ENCODE measurements around the gene ADGRV1.

ADGRV1 gene

DNA sequence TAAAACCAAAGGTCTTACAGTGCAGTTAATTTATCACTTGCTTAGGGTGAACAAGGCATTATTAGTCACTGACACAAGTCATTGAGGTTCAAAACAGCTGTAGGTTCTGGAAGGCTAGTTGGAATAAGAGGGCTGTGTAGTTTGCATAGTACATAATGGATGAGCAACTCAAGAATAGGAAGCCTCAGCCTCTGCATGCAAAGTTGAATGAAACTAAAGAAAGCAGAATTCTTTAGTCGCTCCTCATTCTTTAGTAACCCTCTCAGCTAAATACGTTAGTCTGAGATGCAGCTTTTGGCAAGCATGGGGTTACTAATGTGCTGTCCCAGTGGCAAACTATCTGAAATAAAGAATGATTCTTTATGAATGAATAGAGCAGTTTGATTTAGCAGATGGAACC is 74.2 kb downstream of the ADGRV1 start:
- DNase-seq (ENCODE audit: low read depth) = no peak
- no peak for TF ChIP-seq MYC (IDR thresholded peaks at IDR 0.05; ENCODE audit: low read depth, low read length)
- no peak for TF ChIP-seq MAX (IDR thresholded peaks at IDR 0.05; ENCODE audit: low read depth, low read length)
- TF ChIP-seq POLR2A (IDR thresholded peaks at IDR 0.05; ENCODE audit: extremely low read depth, insufficient read length) = no peak
- TF ChIP-seq, protein P1, sequence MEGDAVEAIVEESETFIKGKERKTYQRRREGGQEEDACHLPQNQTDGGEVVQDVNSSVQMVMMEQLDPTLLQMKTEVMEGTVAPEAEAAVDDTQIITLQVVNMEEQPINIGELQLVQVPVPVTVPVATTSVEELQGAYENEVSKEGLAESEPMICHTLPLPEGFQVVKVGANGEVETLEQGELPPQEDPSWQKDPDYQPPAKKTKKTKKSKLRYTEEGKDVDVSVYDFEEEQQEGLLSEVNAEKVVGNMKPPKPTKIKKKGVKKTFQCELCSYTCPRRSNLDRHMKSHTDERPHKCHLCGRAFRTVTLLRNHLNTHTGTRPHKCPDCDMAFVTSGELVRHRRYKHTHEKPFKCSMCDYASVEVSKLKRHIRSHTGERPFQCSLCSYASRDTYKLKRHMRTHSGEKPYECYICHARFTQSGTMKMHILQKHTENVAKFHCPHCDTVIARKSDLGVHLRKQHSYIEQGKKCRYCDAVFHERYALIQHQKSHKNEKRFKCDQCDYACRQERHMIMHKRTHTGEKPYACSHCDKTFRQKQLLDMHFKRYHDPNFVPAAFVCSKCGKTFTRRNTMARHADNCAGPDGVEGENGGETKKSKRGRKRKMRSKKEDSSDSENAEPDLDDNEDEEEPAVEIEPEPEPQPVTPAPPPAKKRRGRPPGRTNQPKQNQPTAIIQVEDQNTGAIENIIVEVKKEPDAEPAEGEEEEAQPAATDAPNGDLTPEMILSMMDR (IDR thresholded peaks at IDR 0.05; ENCODE audit: low read depth, low read length) = no peak
- H3K4me3 ChIP-seq (ENCODE audit: low read depth, low read length) = no peak overlapping the region

GRCh38 chr5:90636948-90637347 is 78.4 kb downstream of the ADGRV1 start:
- TF ChIP-seq MYC (IDR thresholded peaks at IDR 0.05; ENCODE audit: low read depth, low read length) (no peak), POLR2A (IDR thresholded peaks at IDR 0.05; ENCODE audit: extremely low read depth, insufficient read length) (no peak), MAX (IDR thresholded peaks at IDR 0.05; ENCODE audit: low read depth, low read length) (no peak)
- no peak overlapping the region for H3K4me3 ChIP-seq (ENCODE audit: low read depth, low read length)
- no peak for DNase-seq (ENCODE audit: low read depth)

- DNase-seq (ENCODE audit: low read depth) = no peak
- TF ChIP-seq POLR2A (IDR thresholded peaks at IDR 0.05; ENCODE audit: extremely low read depth, insufficient read length) (no peak), MAX (IDR thresholded peaks at IDR 0.05; ENCODE audit: low read depth, low read length) (no peak), MYC (IDR thresholded peaks at IDR 0.05; ENCODE audit: low read depth, low read length) (no peak)
- TF ChIP-seq, protein P1 (IDR thresholded peaks at IDR 0.05; ENCODE audit: low read depth, low read length) = no peak
- H3K4me3 ChIP-seq (ENCODE audit: low read depth, low read length) = no peak overlapping the region
These were observed 79.1 kb downstream of the ADGRV1 start for GRCh38 chr5:90637731-90638130.

- DNase-seq (ENCODE audit: low read depth) = no peak
- TF ChIP-seq MYC (IDR thresholded peaks at IDR 0.05; ENCODE audit: low read depth, low read length) (no peak), POLR2A (IDR thresholded peaks at IDR 0.05; ENCODE audit: extremely low read depth, insufficient read length) (no peak), MAX (IDR thresholded peaks at IDR 0.05; ENCODE audit: low read depth, low read length) (no peak)
- TF ChIP-seq, protein P1 (IDR thresholded peaks at IDR 0.05; ENCODE audit: low read depth, low read length) = no peak
- no peak overlapping the region for H3K4me3 ChIP-seq (ENCODE audit: low read depth, low read length)
These were observed 80.3 kb downstream of the ADGRV1 start for GRCh38 chr5:90638878-90639277.

GRCh38 chr5:90640484-90641059 is 82.0 kb downstream of the ADGRV1 start:
- H3K4me3 ChIP-seq (ENCODE audit: low read depth, low read length) = no peak overlapping the region
- no peak for TF ChIP-seq MAX (IDR thresholded peaks at IDR 0.05; ENCODE audit: low read depth, low read length)
- no peak for TF ChIP-seq MYC (IDR thresholded peaks at IDR 0.05; ENCODE audit: low read depth, low read length)
- no peak for TF ChIP-seq POLR2A (IDR thresholded peaks at IDR 0.05; ENCODE audit: extremely low read depth, insufficient read length)
- TF ChIP-seq, protein P1 (IDR thresholded peaks at IDR 0.05; ENCODE audit: low read depth, low read length) = no peak
- no peak for DNase-seq (ENCODE audit: low read depth)

- TF ChIP-seq POLR2A (IDR thresholded peaks at IDR 0.05; ENCODE audit: extremely low read depth, insufficient read length) (no peak), MAX (IDR thresholded peaks at IDR 0.05; ENCODE audit: low read depth, low read length) (no peak), MYC (IDR thresholded peaks at IDR 0.05; ENCODE audit: low read depth, low read length) (no peak)
- TF ChIP-seq, protein P1 (IDR thresholded peaks at IDR 0.05; ENCODE audit: low read depth, low read length) = no peak
- H3K4me3 ChIP-seq (ENCODE audit: low read depth, low read length) = no peak overlapping the region
- DNase-seq (ENCODE audit: low read depth) = no peak
These were observed 82.9 kb downstream of the ADGRV1 start for GRCh38 chr5:90641528-90641927.

All from NB4 (cell line).